ENCODE results near the gene MRPL37. TPM values are rescaled to one million over a fixed set of nuclear protein-coding genes. Genes with fewer than 3 reads are reported as not detected.

MRPL37 gene
- total and polyA plus RNA-seq, 5 donors, result 53.1 to 57.1 (median 55.7) TPM

DNA sequence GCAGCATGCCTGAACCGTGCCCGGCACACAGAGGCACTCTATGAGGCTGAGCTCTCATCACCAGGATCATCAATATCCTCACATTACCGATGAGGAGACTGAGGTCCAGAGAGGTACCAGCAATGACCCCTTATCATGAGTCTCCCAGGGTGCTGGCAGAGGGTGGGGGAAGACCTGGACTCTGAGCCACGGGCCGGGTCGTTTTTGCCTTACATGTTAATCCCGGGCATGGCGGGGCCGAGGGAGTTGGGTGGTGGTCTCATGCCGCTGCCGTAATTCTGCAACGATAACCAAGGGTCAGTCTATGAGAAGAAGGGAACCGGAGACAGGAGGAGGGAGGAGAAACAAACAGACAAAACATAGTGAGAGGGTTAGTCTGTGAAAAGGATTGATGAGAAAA lies 43.1 kb downstream of the MRPL37 start:
- no peaks in the 10 kb centered on the region for H3K27me3 ChIP-seq (ENCODE audit: control insufficient read depth, insufficient read depth)
- WGBS, result 95% methylated on average over 13 of the region's 13 CpGs
- no peak for DNase-seq
- no peak for ATAC-seq
- no peak overlapping the region for H3K27ac ChIP-seq (ENCODE audit: low read length)
- no peak overlapping the region for H3K4me3 ChIP-seq (ENCODE audit: low read length)
- intact Hi-C loops (cut with DNase I), result no loop called here
- no peaks in the 10 kb centered on the region for H3K4me1 ChIP-seq (ENCODE audit: control insufficient read depth, insufficient read depth, low read length)
- H3K9me3 ChIP-seq (ENCODE audit: control insufficient read depth, low read length), result no peaks in the 10 kb centered on the region

DNA sequence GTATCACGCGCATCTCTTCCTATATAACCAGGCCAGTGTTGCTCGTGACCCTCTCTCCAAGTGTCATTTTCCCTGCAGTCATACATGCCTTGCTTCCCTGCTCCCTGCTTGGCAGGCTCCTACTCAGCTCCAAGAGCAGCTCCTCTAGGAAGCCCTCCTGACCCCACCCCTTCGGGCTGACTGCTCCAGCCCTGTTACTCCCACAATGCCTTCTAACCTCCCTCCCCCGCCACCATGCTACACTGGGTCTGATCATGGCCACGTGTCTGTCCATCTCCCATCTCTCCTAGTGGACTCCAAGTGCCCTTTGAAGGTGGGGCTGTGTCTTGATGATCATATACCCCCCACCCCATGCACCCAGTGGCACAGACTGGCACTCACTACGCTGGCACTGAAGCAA lies 44.7 kb downstream of the MRPL37 start:
- no peaks in the 10 kb centered on the region for H3K4me1 ChIP-seq (ENCODE audit: control insufficient read depth, insufficient read depth, low read length)
- no peak overlapping the region for H3K4me3 ChIP-seq (ENCODE audit: low read length)
- H3K27ac ChIP-seq (ENCODE audit: low read length), result no peak overlapping the region
- H3K9me3 ChIP-seq (ENCODE audit: control insufficient read depth, low read length), result no peaks in the 10 kb centered on the region
- DNase-seq (no peak), ATAC-seq (no peak)
- WGBS, result 89% methylated on average over 7 of the region's 7 CpGs
- no peaks in the 10 kb centered on the region for H3K27me3 ChIP-seq (ENCODE audit: control insufficient read depth, insufficient read depth)
- intact Hi-C loops (cut with DNase I), result no loop called here

DNA sequence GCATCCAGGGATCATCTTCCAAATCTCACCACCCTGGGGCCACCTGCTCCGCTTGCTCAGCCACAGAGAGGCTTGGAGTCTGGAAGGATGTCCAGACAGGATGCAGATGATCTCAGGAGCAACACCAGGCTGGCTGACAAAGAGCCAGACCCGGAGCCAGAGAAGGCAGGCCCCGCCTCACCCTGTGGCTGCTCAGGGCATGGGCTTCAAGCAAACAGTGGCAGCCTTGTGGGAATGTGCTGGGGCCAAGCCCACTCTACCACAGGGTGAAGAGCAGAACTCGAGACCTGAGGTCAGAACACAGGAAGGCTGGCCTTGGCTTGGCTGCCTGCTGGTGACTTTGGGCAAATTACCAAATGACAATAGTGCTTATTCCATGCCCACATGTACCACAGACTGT lies 45.5 kb downstream of the MRPL37 start:
- Histone ChIP-seq H3K9me3 (ENCODE audit: control insufficient read depth, low read length) (no peaks in the 10 kb centered on the region), H3K27me3 (ENCODE audit: control insufficient read depth, insufficient read depth) (no peaks in the 10 kb centered on the region), H3K4me1 (ENCODE audit: control insufficient read depth, insufficient read depth, low read length) (no peaks in the 10 kb centered on the region), H3K27ac (ENCODE audit: low read length) (no peak overlapping the region), H3K4me3 (ENCODE audit: low read length) (no peak overlapping the region)
- intact Hi-C loops (cut with DNase I), result no loop called here
- ATAC-seq (no peak), DNase-seq (no peak)
- WGBS, result 66% methylated on average over 4 of the region's 4 CpGs

- Histone ChIP-seq H3K4me3 (ENCODE audit: low read length) (no peak overlapping the region), H3K27ac (ENCODE audit: low read length) (no peak overlapping the region), H3K27me3 (ENCODE audit: control insufficient read depth, insufficient read depth) (no peaks in the 10 kb centered on the region), H3K9me3 (ENCODE audit: control insufficient read depth, low read length) (no peaks in the 10 kb centered on the region), H3K4me1 (ENCODE audit: control insufficient read depth, insufficient read depth, low read length) (no peaks in the 10 kb centered on the region)
- ATAC-seq, result no peak
- intact Hi-C loops (cut with DNase I), result no loop called here
- DNase-seq, result peak in 1 of 3 donors; percentile 30
- 72% methylated on average over 10 of the region's 10 CpGs for WGBS
Observed at GRCh38 chr1:54246116-54246721, 46.3 kb downstream of the MRPL37 start.

GRCh38 chr1:54247863-54248515 lies 48.0 kb downstream of the MRPL37 start:
- intact Hi-C loops (cut with DNase I), result no loop called here

DNA sequence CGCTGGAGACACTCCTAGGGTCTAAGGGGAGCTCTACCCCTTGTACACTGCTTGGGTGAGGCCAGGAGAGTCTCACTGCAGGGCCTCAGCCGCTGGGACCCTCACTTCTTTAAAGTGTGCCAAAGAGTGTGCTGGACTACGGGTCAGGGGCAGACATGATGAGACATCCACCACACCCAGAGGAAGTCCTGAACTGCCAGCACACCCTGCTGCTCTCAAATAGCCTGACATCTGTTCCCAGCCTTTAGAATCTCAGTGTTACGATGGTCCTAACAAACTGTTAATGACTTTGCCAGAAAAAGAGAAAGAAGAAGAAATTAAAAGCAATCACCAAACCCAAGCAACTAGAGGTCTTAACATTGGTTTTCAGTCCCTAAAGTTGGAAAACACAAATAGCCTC lies 49.0 kb downstream of the MRPL37 start:
- DNase-seq (no peak), ATAC-seq (no peak)
- Histone ChIP-seq H3K27ac (ENCODE audit: low read length) (no peak overlapping the region), H3K27me3 (ENCODE audit: control insufficient read depth, insufficient read depth) (no peaks in the 10 kb centered on the region), H3K4me1 (ENCODE audit: control insufficient read depth, insufficient read depth, low read length) (no peaks in the 10 kb centered on the region), H3K4me3 (ENCODE audit: low read length) (no peak overlapping the region), H3K9me3 (ENCODE audit: control insufficient read depth, low read length) (no peaks in the 10 kb centered on the region)
- 81% methylated on average over 4 of the region's 4 CpGs for WGBS
- intact Hi-C loops (cut with DNase I), result no loop called here

More at GRCh38 chr1:54247863-54248515, 48.0 kb downstream of the MRPL37 start:
- WGBS, result 87% methylated on average over 11 of the region's 11 CpGs
- Histone ChIP-seq H3K4me1 (ENCODE audit: control insufficient read depth, insufficient read depth, low read length) (no peaks in the 10 kb centered on the region), H3K4me3 (ENCODE audit: low read length) (no peak overlapping the region), H3K9me3 (ENCODE audit: control insufficient read depth, low read length) (no peaks in the 10 kb centered on the region), H3K27ac (ENCODE audit: low read length) (no peak overlapping the region), H3K27me3 (ENCODE audit: control insufficient read depth, insufficient read depth) (no peaks in the 10 kb centered on the region)
- DNase-seq (no peak), ATAC-seq (no peak)

- 58% methylated on average over 9 of the region's 9 CpGs for WGBS
- intact Hi-C loops (cut with DNase I), result no loop called here
- Histone ChIP-seq H3K27ac (ENCODE audit: low read length) (peak overlapping the region; percentile 15), H3K27me3 (ENCODE audit: control insufficient read depth, insufficient read depth) (no peaks in the 10 kb centered on the region), H3K4me3 (ENCODE audit: low read length) (no peak overlapping the region), H3K4me1 (ENCODE audit: control insufficient read depth, insufficient read depth, low read length) (no peaks in the 10 kb centered on the region), H3K9me3 (ENCODE audit: control insufficient read depth, low read length) (no peaks in the 10 kb centered on the region)
- ATAC-seq (peak; percentile 35 to 71), DNase-seq (peak in 1 of 3 donors; percentile 35)
Observed at GRCh38 chr1:54249819-54250435, 50.0 kb downstream of the MRPL37 start.

GRCh38 chr1:54250670-54251069 lies 50.7 kb downstream of the MRPL37 start:
- WGBS, result 91% methylated on average over 12 of the region's 12 CpGs
- no peak for DNase-seq
- no peak overlapping the region for H3K27ac ChIP-seq (ENCODE audit: low read length)

DNA sequence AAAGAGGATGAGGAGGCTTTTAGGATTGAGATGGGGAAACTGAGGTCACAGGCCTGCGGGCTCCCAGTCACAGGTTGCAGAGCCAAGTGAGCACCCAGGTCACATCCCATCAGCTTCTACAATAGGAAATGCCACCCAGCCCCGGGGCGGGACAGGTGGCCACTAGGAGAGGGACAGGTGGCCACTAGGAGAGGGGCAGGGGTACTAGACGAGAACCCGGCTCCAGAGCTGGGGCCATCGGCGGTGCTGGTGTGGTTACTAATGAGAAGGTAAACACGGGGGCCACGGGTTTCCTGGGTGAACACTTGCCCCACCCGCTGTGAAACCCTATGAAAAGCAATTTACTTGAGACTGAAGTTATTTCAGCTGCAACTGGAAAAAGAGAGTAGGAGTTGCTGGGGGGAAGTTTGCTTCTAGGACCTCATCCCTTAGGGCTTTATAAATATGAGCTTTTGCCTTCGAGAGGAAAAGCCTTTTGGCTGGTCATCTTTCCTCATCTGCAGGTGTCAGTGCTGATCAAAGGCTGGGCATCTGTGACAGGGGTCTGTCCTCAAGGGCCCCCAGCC lies 52.5 kb downstream of the MRPL37 start:
- no peak for ATAC-seq
- Histone ChIP-seq H3K4me1 (ENCODE audit: control insufficient read depth, insufficient read depth, low read length) (no peaks in the 10 kb centered on the region), H3K4me3 (ENCODE audit: low read length) (no peak overlapping the region), H3K27ac (ENCODE audit: low read length) (no peak overlapping the region), H3K9me3 (ENCODE audit: control insufficient read depth, low read length) (no peaks in the 10 kb centered on the region), H3K27me3 (ENCODE audit: control insufficient read depth, insufficient read depth) (no peaks in the 10 kb centered on the region)
- no peak for DNase-seq
- 92% methylated on average over 11 of the region's 11 CpGs for WGBS
- intact Hi-C loops (cut with DNase I), result no loop called here

More at GRCh38 chr1:54250670-54251069, 50.7 kb downstream of the MRPL37 start:
- Histone ChIP-seq H3K27me3 (ENCODE audit: control insufficient read depth, insufficient read depth) (no peaks in the 10 kb centered on the region), H3K9me3 (ENCODE audit: control insufficient read depth, low read length) (no peaks in the 10 kb centered on the region), H3K4me1 (ENCODE audit: control insufficient read depth, insufficient read depth, low read length) (no peaks in the 10 kb centered on the region), H3K4me3 (ENCODE audit: low read length) (no peak overlapping the region)
- no peak for ATAC-seq
- intact Hi-C loops (cut with DNase I), result no loop called here

DNA sequence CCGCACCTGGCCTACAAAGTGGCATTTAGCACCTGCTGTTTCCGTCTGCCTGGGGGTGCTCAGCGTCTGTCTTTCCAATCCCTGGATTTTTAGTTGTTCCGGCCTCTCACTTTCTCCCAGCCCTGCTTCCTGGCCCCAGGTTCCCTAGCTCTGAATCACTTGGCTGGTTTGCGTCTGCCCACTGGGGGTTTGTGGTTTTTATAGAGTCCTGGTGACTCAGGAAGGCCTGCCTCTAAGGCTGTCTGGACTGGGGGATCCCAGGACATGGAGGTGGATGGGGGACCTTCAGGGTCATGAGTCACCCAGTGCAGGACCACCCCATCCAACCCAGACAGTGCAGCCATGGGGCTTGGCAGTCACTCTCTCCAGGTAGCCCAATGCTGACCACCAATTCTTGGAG lies 53.5 kb downstream of the MRPL37 start:
- Histone ChIP-seq H3K9me3 (ENCODE audit: control insufficient read depth, low read length) (no peaks in the 10 kb centered on the region), H3K4me3 (ENCODE audit: low read length) (no peak overlapping the region), H3K27me3 (ENCODE audit: control insufficient read depth, insufficient read depth) (no peaks in the 10 kb centered on the region), H3K27ac (ENCODE audit: low read length) (no peak overlapping the region), H3K4me1 (ENCODE audit: control insufficient read depth, insufficient read depth, low read length) (no peaks in the 10 kb centered on the region)
- intact Hi-C loops (cut with DNase I), result no loop called here
- DNase-seq (no peak), ATAC-seq (peak in 1 of 2 donors; percentile 42)
- 85% methylated on average over 5 of the region's 5 CpGs for WGBS

DNA sequence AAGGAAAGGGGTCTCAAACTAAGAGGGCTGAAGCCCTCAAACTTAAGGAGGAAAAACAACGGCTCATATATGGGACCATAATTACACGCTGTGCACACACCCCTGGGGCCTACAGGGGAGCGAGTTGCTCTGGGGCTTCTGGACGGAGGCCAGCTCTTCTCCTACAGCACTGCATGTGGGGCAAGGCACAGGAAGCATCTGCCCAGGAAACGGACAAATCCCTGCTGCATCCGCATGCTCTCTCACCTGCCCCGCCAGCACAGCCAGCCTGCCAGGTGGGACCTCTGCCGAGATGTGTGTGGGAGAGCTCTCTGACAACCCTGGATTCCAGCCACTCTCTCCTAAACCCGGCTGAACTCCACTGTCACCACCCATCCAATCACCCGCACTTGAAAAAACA lies 54.1 kb downstream of the MRPL37 start:
- Histone ChIP-seq H3K4me1 (ENCODE audit: control insufficient read depth, insufficient read depth, low read length) (no peaks in the 10 kb centered on the region), H3K9me3 (ENCODE audit: control insufficient read depth, low read length) (no peaks in the 10 kb centered on the region), H3K27me3 (ENCODE audit: control insufficient read depth, insufficient read depth) (no peaks in the 10 kb centered on the region), H3K27ac (ENCODE audit: low read length) (no peak overlapping the region), H3K4me3 (ENCODE audit: low read length) (no peak overlapping the region)
- intact Hi-C loops (cut with DNase I), result no loop called here
- ATAC-seq (no peak), DNase-seq (peak in 1 of 3 donors; percentile 56)
- 58% methylated on average over 10 of the region's 10 CpGs for WGBS

All from right cardiac atrium (tissue), 5 donors.